IPS-18a (cell line): Measurements from ENCODE around the gene CLIP4.

Experiments used
- H3K27ac ChIP-seq: one replicate; pipeline ENCODE4 v1.5.1; 2013; ENCODE audit warnings: low read length
- H3K27me3 ChIP-seq: one replicate; pipeline ENCODE4 v1.6.1; 2013; ENCODE audit warnings: mild to moderate bottlenecking, low read length; ENCODE audit not compliant: control insufficient read depth, insufficient read depth
- H3K36me3 ChIP-seq: one replicate; pipeline ENCODE4 v1.6.1; 2013; ENCODE audit warnings: low read depth, low read length; ENCODE audit not compliant: control insufficient read depth
- H3K4me1 ChIP-seq: one replicate; pipeline ENCODE4 v1.6.1; 2013; ENCODE audit warnings: low read depth, low read length; ENCODE audit not compliant: control insufficient read depth
- H3K4me3 ChIP-seq: one replicate; pipeline ENCODE4 v1.5.1; 2013; ENCODE audit warnings: low read length
- H3K9ac ChIP-seq: one replicate; pipeline ENCODE4 v1.6.1; 2013; ENCODE audit warnings: mild to moderate bottlenecking, low read length, moderate library complexity
- H3K9me3 ChIP-seq: one replicate; pipeline ENCODE4 v1.6.1; 2013; ENCODE audit warnings: low read depth, low read length; ENCODE audit not compliant: control insufficient read depth

Gene CLIP4

GRCh38 chr2:29225814-29226213, 110.6 kb downstream of the CLIP4 start:
- H3K36me3 ChIP-seq = no peaks in the 10 kb centered on the region
- no peaks in the 10 kb centered on the region for H3K4me1 ChIP-seq
- no peak overlapping the region for H3K4me3 ChIP-seq
- H3K27ac ChIP-seq = no peak overlapping the region
- H3K9ac ChIP-seq = no peak overlapping the region
- no peaks in the 10 kb centered on the region for H3K27me3 ChIP-seq
- H3K9me3 ChIP-seq = no peaks in the 10 kb centered on the region

- no peaks in the 10 kb centered on the region for H3K36me3 ChIP-seq
- no peaks in the 10 kb centered on the region for H3K4me1 ChIP-seq
- H3K9me3 ChIP-seq = no peaks in the 10 kb centered on the region
- H3K4me3 ChIP-seq = no peak overlapping the region
- H3K27ac ChIP-seq = no peak overlapping the region
- no peak overlapping the region for H3K9ac ChIP-seq
- no peaks in the 10 kb centered on the region for H3K27me3 ChIP-seq
These were observed 111.2 kb downstream of the CLIP4 start for GRCh38 chr2:29226375-29226774.

- Histone ChIP-seq H3K4me1 (no peaks in the 10 kb centered on the region), H3K9ac (no peak overlapping the region), H3K27ac (no peak overlapping the region), H3K9me3 (no peaks in the 10 kb centered on the region), H3K27me3 (no peaks in the 10 kb centered on the region), H3K36me3 (no peaks in the 10 kb centered on the region), H3K4me3 (no peak overlapping the region)
These were observed 111.6 kb downstream of the CLIP4 start for GRCh38 chr2:29226808-29227207.

GRCh38 chr2:29227935-29228675, 112.9 kb downstream of the CLIP4 start:
- no peaks in the 10 kb centered on the region for H3K27me3 ChIP-seq
- H3K27ac ChIP-seq = no peak overlapping the region
- H3K9ac ChIP-seq = no peak overlapping the region
- no peaks in the 10 kb centered on the region for H3K36me3 ChIP-seq
- no peaks in the 10 kb centered on the region for H3K4me1 ChIP-seq
- no peak overlapping the region for H3K4me3 ChIP-seq
- no peaks in the 10 kb centered on the region for H3K9me3 ChIP-seq

GRCh38 chr2:29228947-29229346, 113.7 kb downstream of the CLIP4 start:
- no peaks in the 10 kb centered on the region for H3K27me3 ChIP-seq
- H3K9ac ChIP-seq = no peak overlapping the region
- no peaks in the 10 kb centered on the region for H3K4me1 ChIP-seq
- no peak overlapping the region for H3K4me3 ChIP-seq
- H3K36me3 ChIP-seq = no peaks in the 10 kb centered on the region
- H3K27ac ChIP-seq = no peak overlapping the region
- H3K9me3 ChIP-seq = no peaks in the 10 kb centered on the region

DNA sequence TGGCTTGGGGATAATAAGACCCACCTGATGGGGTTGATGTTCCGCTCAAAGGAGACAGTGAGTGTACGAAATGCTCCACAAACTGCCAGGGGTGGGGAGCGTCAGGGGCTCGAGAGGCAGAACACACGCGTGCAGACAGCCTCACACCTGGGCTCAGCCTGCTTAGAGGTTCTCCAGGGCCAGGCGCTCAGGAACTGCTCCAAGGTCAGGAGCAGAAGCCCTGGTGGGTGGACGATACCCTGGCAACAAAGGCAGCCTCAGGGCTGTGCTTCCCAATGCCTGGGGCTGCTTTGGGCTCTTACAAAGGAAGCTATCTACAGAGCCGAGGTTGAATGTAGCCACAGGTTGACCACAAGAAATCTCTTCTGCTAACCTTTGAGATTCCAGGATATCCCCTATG, 114.4 kb downstream of the CLIP4 start:
- Histone ChIP-seq H3K36me3 (no peaks in the 10 kb centered on the region), H3K27me3 (no peaks in the 10 kb centered on the region), H3K9ac (no peak overlapping the region), H3K9me3 (no peaks in the 10 kb centered on the region), H3K27ac (no peak overlapping the region), H3K4me1 (no peaks in the 10 kb centered on the region), H3K4me3 (no peak overlapping the region)

DNA sequence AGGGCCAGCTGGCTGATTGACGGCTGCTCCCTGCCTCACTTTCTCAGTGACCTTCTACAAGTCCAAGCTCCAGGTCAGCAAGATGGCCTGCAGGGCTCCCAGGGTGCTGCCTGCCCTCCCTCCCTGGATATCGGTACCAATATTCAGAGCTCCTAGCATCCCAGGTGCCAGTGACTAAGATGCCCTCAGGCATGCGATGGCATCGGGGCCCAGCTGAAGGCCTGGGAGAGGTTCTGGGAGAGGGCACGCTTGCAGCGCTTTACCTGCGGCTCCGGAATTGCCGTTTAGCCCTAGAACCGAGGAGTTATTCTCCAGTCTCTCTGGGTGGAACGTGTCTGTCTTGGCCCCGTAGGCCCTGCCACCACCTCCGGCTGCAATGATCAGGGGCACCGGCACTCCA, 116.8 kb downstream of the CLIP4 start:
- H3K27ac ChIP-seq = no peak overlapping the region
- no peaks in the 10 kb centered on the region for H3K36me3 ChIP-seq
- no peaks in the 10 kb centered on the region for H3K4me1 ChIP-seq
- no peak overlapping the region for H3K4me3 ChIP-seq
- no peaks in the 10 kb centered on the region for H3K27me3 ChIP-seq
- H3K9ac ChIP-seq = no peak overlapping the region
- no peaks in the 10 kb centered on the region for H3K9me3 ChIP-seq

DNA sequence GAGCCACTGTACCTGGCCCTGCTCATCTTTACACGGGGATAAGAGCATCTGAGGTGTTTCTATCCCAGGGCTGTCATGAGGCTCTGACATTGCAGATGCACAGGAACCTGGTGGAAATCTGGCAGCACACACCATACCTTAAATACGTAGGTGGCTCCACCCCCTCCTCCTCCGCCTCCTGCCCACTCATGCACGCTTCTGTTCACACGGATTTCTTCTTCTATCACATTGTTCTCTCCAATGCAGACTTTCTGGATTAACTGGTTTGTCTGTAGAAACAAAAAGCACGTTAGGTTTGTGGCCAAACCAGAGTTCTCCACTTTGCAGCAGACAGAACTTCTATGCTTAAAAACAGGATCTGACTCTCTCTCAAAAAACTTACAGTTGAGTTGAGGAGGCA, 118.2 kb downstream of the CLIP4 start:
- no peak overlapping the region for H3K9ac ChIP-seq
- no peak overlapping the region for H3K27ac ChIP-seq
- H3K27me3 ChIP-seq = no peaks in the 10 kb centered on the region
- H3K9me3 ChIP-seq = no peaks in the 10 kb centered on the region
- H3K36me3 ChIP-seq = no peaks in the 10 kb centered on the region
- no peaks in the 10 kb centered on the region for H3K4me1 ChIP-seq
- H3K4me3 ChIP-seq = no peak overlapping the region

- no peak overlapping the region for H3K4me3 ChIP-seq
These were observed 120.2 kb downstream of the CLIP4 start for GRCh38 chr2:29235411-29235810.

DNA sequence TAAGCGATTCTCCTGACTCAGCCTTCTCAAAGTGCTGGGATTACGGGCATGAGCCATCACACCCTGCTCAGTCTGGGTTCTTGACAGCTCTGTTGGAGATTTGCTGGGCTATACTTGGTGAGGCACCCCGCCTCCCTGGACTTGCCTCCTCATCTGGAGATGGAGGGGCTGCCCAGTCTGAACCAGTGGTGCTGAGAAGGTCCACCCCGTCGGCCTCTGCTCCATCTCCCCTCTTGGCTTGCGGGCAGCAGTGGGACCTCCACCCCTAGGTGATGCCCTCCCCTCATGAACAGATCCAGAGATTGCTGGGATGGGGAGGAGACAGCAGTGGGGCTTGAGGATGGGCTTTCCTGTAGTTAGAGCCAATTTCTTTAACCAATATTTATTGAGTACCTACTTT, 120.9 kb downstream of the CLIP4 start:
- no peaks in the 10 kb centered on the region for H3K36me3 ChIP-seq
- no peak overlapping the region for H3K27ac ChIP-seq
- H3K9me3 ChIP-seq = no peaks in the 10 kb centered on the region
- H3K27me3 ChIP-seq = no peaks in the 10 kb centered on the region
- no peak overlapping the region for H3K9ac ChIP-seq
- no peaks in the 10 kb centered on the region for H3K4me1 ChIP-seq
- H3K4me3 ChIP-seq = no peak overlapping the region

More at GRCh38 chr2:29235411-29235810, 120.2 kb downstream of the CLIP4 start:
- no peak overlapping the region for H3K27ac ChIP-seq
- no peaks in the 10 kb centered on the region for H3K9me3 ChIP-seq
- H3K36me3 ChIP-seq = no peaks in the 10 kb centered on the region
- H3K27me3 ChIP-seq = no peaks in the 10 kb centered on the region
- H3K9ac ChIP-seq = no peak overlapping the region
- H3K4me1 ChIP-seq = no peaks in the 10 kb centered on the region

- Histone ChIP-seq H3K27ac (no peak overlapping the region), H3K9me3 (no peaks in the 10 kb centered on the region), H3K36me3 (no peaks in the 10 kb centered on the region), H3K9ac (no peak overlapping the region), H3K27me3 (no peaks in the 10 kb centered on the region), H3K4me1 (no peaks in the 10 kb centered on the region), H3K4me3 (no peak overlapping the region)
These were observed 123.3 kb downstream of the CLIP4 start for GRCh38 chr2:29238497-29238896.
